ENCODE data around the gene RIN3. TPM values are rescaled to one million over a fixed set of nuclear protein-coding genes. Genes with fewer than 3 reads are reported as not detected.
A peak's percentile ranks its signal among the peaks of the same experiment; 100 is the strongest.

The RIN3 gene
- polyA plus RNA-seq, 1 experiment = 8.2 TPM

DNA sequence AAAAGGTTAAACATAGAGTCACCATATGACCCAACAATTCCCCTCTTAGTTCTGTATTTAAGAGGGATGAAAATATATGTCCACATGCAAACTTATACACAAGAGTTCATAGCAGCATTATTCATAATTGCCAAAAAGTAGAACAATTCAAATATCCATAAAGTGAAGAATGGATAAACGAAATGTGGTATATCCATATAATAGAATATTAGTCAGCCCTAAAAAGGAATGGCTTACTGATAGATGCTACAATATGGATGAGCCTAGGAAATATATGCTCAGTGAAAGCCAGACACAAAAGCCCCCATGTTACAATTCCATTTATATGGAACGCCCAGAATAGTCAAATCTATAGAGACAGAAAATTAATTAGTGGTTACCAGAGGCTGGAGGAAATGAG is 44.1 kb upstream of the RIN3 start:
- no peak for DNase-seq (ENCODE audit: low read depth)
- CTCF ChIA-PET = no interaction called here
- H3K27me3 ChIP-seq (ENCODE audit: control insufficient read depth, insufficient read depth, low read length) = no peaks in the 10 kb centered on the region
- no peaks in the 10 kb centered on the region for H3K36me3 ChIP-seq (ENCODE audit: control insufficient read depth, insufficient read depth, low read length)
- TF ChIP-seq, protein P1, sequence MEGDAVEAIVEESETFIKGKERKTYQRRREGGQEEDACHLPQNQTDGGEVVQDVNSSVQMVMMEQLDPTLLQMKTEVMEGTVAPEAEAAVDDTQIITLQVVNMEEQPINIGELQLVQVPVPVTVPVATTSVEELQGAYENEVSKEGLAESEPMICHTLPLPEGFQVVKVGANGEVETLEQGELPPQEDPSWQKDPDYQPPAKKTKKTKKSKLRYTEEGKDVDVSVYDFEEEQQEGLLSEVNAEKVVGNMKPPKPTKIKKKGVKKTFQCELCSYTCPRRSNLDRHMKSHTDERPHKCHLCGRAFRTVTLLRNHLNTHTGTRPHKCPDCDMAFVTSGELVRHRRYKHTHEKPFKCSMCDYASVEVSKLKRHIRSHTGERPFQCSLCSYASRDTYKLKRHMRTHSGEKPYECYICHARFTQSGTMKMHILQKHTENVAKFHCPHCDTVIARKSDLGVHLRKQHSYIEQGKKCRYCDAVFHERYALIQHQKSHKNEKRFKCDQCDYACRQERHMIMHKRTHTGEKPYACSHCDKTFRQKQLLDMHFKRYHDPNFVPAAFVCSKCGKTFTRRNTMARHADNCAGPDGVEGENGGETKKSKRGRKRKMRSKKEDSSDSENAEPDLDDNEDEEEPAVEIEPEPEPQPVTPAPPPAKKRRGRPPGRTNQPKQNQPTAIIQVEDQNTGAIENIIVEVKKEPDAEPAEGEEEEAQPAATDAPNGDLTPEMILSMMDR (IDR thresholded peaks at IDR 0.05; ENCODE audit: insufficient read depth, low read depth, low read length) = no peak
- POLR2A ChIA-PET = no interaction called here
- no peak overlapping the region for H3K4me3 ChIP-seq (ENCODE audit: low read depth, low read length)

DNA sequence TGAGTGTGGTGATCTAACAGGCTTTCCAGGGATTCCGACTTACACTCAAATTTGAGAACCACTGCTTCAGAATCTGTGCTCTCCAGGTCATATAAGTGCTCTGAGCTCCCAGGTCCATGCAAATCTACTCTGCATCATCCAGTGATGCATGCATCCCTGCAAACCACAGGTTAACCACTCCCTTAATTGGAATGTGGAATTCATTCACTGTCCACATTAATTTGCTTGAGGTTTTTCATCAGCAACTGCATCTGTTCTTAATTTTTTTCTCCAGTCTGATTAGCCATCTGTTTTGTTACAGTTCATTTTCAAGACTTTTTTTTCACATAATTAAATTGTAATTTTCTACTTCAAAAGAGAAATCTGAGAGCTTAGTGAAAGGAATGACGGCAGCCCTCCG is 43.4 kb upstream of the RIN3 start:
- CTCF ChIA-PET = interaction anchor here (1.1 to 1.2 kb wide), 2 partner anchors 9 to 144 kb away, joined by 4 to 5 read pairs; no protein-coding TSS in a partner anchor
- Histone ChIP-seq H3K36me3 (ENCODE audit: control insufficient read depth, insufficient read depth, low read length) (no peaks in the 10 kb centered on the region), H3K27me3 (ENCODE audit: control insufficient read depth, insufficient read depth, low read length) (no peaks in the 10 kb centered on the region), H3K4me3 (ENCODE audit: low read depth, low read length) (no peak overlapping the region)
- POLR2A ChIA-PET = interaction anchor here (0.6 kb wide), 1 partner anchor 199 kb away, joined by 3 read pairs; no protein-coding TSS in a partner anchor
- TF ChIP-seq, protein P1 (IDR thresholded peaks at IDR 0.05; ENCODE audit: insufficient read depth, low read depth, low read length) = no peak
- peak; percentile 86 for DNase-seq (ENCODE audit: low read depth)

DNA sequence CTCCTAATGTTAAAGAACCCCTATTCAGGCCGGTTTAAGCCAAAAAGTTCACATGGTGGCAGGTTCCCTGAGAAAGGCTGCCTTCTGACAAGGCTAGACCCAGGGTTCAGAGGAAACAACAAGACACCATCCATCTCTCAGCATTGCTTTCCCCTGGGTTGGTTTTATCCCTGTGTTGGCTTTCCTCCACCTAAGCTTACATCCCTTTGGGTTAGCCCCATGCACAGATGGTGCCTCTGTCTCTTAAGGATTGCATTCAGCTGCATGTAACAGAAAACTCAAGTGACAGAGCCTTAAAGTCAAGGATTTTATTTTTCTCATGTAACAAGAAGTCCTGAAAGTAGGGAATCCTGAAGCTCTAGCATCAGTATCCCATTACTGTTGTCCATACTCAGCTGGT is 42.8 kb upstream of the RIN3 start:
- H3K27me3 ChIP-seq (ENCODE audit: control insufficient read depth, insufficient read depth, low read length) = no peaks in the 10 kb centered on the region
- ChIA-PET POLR2A (interaction anchor here (0.6 kb wide), 1 partner anchor 199 kb away, joined by 3 read pairs; no protein-coding TSS in a partner anchor), CTCF (interaction anchor here (1.1 to 1.4 kb wide), 3 partner anchors 10 to 143 kb away, joined by 3 to 5 read pairs (median 4); no protein-coding TSS in a partner anchor)
- DNase-seq (ENCODE audit: low read depth) = no peak
- H3K4me3 ChIP-seq (ENCODE audit: low read depth, low read length) = no peak overlapping the region
- TF ChIP-seq, protein P1 (IDR thresholded peaks at IDR 0.05; ENCODE audit: insufficient read depth, low read depth, low read length) = no peak
- H3K36me3 ChIP-seq (ENCODE audit: control insufficient read depth, insufficient read depth, low read length) = no peaks in the 10 kb centered on the region

DNA sequence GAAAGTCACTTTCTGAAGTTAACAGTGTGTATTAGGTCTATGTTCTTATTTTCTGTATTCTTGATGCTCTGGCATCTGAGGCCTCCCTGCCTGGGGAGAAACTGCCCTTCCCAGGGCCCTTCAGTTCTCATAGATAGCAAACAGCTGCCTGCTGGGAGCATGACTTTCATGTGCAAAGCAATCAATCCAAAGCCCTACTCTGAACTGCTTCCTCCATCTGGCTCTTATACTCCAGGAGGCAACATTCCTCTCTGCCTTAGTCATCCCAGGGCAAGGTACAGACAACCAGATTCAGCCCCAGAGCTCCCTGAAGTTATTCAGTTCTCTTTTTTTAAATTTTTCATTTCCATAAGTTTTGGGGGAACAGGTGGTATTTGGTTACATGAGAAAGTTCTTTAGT is 41.7 kb upstream of the RIN3 start:
- H3K27me3 ChIP-seq (ENCODE audit: control insufficient read depth, insufficient read depth, low read length) = no peaks in the 10 kb centered on the region
- no peak overlapping the region for H3K4me3 ChIP-seq (ENCODE audit: low read depth, low read length)
- POLR2A ChIA-PET = no interaction called here
- TF ChIP-seq, protein P1 (IDR thresholded peaks at IDR 0.05; ENCODE audit: insufficient read depth, low read depth, low read length) = no peak
- no peaks in the 10 kb centered on the region for H3K36me3 ChIP-seq (ENCODE audit: control insufficient read depth, insufficient read depth, low read length)
- CTCF ChIA-PET = interaction anchor here (1.1 to 1.4 kb wide), 3 partner anchors 9 to 198 kb away, joined by 3 to 6 read pairs (median 5); no protein-coding TSS in a partner anchor
- DNase-seq (ENCODE audit: low read depth) = no peak

DNA sequence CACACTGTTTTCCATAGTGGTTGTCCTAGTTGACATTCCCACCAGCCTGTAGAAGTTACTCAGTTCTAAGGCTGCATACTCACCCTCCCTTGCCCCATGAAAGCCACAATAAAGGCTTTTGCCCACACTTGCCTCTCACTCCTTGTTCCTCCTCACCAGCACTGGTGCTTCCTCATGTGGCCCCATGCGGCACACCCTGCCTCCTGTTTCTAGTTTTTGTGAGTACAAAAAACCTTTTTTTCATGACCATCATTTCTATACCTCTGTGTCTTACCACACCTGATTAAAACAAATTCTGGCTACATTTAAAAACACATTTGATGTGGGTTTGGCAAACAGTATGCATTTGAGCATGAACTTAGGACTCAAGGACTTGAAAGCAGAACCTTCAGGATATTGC is 40.7 kb upstream of the RIN3 start:
- DNase-seq (ENCODE audit: low read depth) = no peak
- TF ChIP-seq, protein P1 (IDR thresholded peaks at IDR 0.05; ENCODE audit: insufficient read depth, low read depth, low read length) = no peak
- ChIA-PET POLR2A (no interaction called here), CTCF (interaction anchor here (1.2 to 1.5 kb wide), 3 partner anchors 12 to 335 kb away, joined by 3 to 4 read pairs (median 3); no protein-coding TSS in a partner anchor)
- Histone ChIP-seq H3K4me3 (ENCODE audit: low read depth, low read length) (no peak overlapping the region), H3K27me3 (ENCODE audit: control insufficient read depth, insufficient read depth, low read length) (no peaks in the 10 kb centered on the region), H3K36me3 (ENCODE audit: control insufficient read depth, insufficient read depth, low read length) (no peaks in the 10 kb centered on the region)

All from BJ (cell line).